Neural progenitor cell (in vitro differentiated cells): ENCODE results near the gene NETO2.
A peak's percentile ranks its signal among the peaks of the same experiment; 100 is the strongest.

Experiments used
- EZH2 ChIP-seq: fragments of 200-600 bp; sonication (generic); IDR thresholded peaks from 2 replicates; pipeline ENCODE4 v1.6.1; 2017; ENCODE audit warnings: antibody characterized with exemption, mild to moderate bottlenecking, moderate library complexity
- EZH2phosphoT487 ChIP-seq: fragments of 200-600 bp; sonication (generic); IDR thresholded peaks from 2 replicates; pipeline ENCODE4 v1.6.1; 2017; ENCODE audit warnings: antibody characterized with exemption
- TF ChIP-seq, protein P1 (sequence below): fragments of 200-600 bp; sonication (generic); IDR thresholded peaks from 2 replicates; pipeline ENCODE4 v1.5.1; 2017; ENCODE audit warnings: antibody characterized with exemption, mild to moderate bottlenecking

DNA sequence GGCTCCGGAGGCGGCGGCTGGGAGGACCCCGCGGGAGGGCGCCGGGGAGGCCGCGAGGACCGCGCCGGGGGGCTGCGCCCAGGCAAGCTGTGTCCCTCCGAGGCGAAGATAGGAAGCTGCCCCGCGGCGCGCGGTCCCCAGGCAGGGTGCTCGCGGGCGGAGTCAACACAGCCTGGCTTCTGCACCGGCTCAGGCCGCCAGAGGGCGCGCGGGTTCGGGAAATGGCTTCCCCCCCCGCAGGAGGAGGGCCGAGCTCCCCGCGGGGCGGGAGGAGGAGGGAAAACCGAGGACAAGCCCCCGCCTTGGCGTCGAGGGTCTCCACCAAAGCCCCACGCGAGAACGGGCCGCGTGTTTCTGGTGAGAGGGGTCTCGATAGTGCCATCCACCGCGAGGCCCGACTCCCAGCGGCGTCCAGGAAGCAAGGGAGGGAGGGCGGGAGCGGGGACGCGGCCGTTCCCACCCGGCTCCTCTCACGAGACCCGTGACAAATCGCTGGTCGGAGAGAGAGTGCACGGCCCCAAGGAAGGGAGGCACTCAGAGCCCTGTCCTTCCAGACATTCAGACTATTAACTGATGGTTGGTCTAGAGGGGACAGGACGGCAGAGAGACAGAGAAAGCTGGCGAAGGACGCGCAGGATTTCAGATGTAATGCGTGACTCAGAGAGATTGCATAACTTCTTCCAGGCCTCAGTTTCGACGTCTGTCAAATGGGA is 105.8 kb downstream of the NETO2 start:
- TF ChIP-seq EZH2phosphoT487 (peak; percentile 36), EZH2 (peak; percentile 53)
- TF ChIP-seq, protein P1, sequence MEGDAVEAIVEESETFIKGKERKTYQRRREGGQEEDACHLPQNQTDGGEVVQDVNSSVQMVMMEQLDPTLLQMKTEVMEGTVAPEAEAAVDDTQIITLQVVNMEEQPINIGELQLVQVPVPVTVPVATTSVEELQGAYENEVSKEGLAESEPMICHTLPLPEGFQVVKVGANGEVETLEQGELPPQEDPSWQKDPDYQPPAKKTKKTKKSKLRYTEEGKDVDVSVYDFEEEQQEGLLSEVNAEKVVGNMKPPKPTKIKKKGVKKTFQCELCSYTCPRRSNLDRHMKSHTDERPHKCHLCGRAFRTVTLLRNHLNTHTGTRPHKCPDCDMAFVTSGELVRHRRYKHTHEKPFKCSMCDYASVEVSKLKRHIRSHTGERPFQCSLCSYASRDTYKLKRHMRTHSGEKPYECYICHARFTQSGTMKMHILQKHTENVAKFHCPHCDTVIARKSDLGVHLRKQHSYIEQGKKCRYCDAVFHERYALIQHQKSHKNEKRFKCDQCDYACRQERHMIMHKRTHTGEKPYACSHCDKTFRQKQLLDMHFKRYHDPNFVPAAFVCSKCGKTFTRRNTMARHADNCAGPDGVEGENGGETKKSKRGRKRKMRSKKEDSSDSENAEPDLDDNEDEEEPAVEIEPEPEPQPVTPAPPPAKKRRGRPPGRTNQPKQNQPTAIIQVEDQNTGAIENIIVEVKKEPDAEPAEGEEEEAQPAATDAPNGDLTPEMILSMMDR: peak; percentile 96
